HCT116 (cell line): Measurements from ENCODE around the gene ERBB2. TPM values are rescaled to one million over a fixed set of nuclear protein-coding genes. Genes with fewer than 3 reads are reported as not detected.

Experiments used
- ATAC-seq: fragments of 200-7000 bp; cut with Tn5 transposase; 2 replicates; pipeline ENCODE4 v1.9.1; 2020; ENCODE audit warnings: mild to moderate bottlenecking, moderate library complexity
- BruUV-seq: library from RNA; stranded (reverse); fragments of 400-500 nt; replicated peaks from 2 replicates; lab custom pipeline; 2021; lab: Mats Ljungman, UMichigan
- CTCF ChIA-PET: fragments of 300-600 bp; sonication (Branson Sonifier 250); formaldehyde crosslinking; loops from one replicate; lab custom pipeline; 2021; ENCODE audit warnings: antibody characterized with exemption; lab: Charles Lee
- POLR2A ChIA-PET: fragments of 300-600, 350-600 bp; sonication (Branson Sonifier 250); formaldehyde crosslinking; loops from one replicate; lab custom pipeline; 2021; ENCODE audit warnings: antibody characterized with exemption; lab: Charles Lee
- RAD21 ChIA-PET, 2 experiments: fragments of 300-600 bp; sonication (Branson Sonifier 250); formaldehyde crosslinking; loops; one replicate each; lab custom pipeline; 2023; ENCODE audit warnings: low total read pairs in 2 of 2; ENCODE audit not compliant: uncharacterized antibody in 2 of 2, unreplicated experiment in 2 of 2, low non-redundant PET in 1 of 2; lab: Charles Lee
- DNase-seq: peaks from one replicate; pipeline ENCODE4 v3.0.0-alpha.2; 2010; ENCODE audit warnings: low read depth, low spot score
- H2AFZ ChIP-seq: fragments of 200-600 bp; shearing (Covaris generic), sonication (generic); 2 replicates; pipeline ENCODE4 v1.6.1; 2017; ENCODE audit warnings: low read depth, mixed run types, mixed read lengths, antibody characterized with exemption, low read length; ENCODE audit not compliant: poor library complexity, severe bottlenecking
- H3K27ac ChIP-seq: 2 replicates; pipeline ENCODE4 v1.5.1; 2012; ENCODE audit warnings: low read depth, low read length
- H3K27me3 ChIP-seq: fragments of 200-600 bp; sonication (generic); 2 replicates; pipeline ENCODE4 v1.6.1; 2016; ENCODE audit warnings: mixed run types, low read length, mixed read lengths; ENCODE audit not compliant: insufficient read depth
- H3K36me3 ChIP-seq, 2 experiments: fragments of 200-500 bp in 1 of 2; fragments of 200-600 bp in 1 of 2; sonication (Bioruptor generic) in 1 of 2; sonication (generic) in 1 of 2; 2 replicates each; pipeline versions ENCODE4 v1.5.1 to v1.6.1; 2014 to 2016; ENCODE audit warnings: low read length in 2 of 2, inconsistent platforms in 1 of 2, mixed read lengths in 1 of 2, mixed run types in 1 of 2; ENCODE audit not compliant: insufficient read depth in 2 of 2, control insufficient read depth in 1 of 2
- H3K4me1 ChIP-seq, 2 experiments: fragments of 200-600 bp in 1 of 2; sonication (generic) in 1 of 2; 2 replicates each; pipeline versions ENCODE4 v1.5.1 to v1.6.1; 2012 to 2017; ENCODE audit warnings: low read length in 2 of 2, inconsistent platforms in 1 of 2, mild to moderate bottlenecking in 1 of 2, mixed read lengths in 1 of 2, mixed run types in 1 of 2, moderate library complexity in 1 of 2; ENCODE audit not compliant: insufficient read depth in 2 of 2, control insufficient read depth in 1 of 2
- H3K4me2 ChIP-seq: fragments of 200-600 bp; sonication (generic); 2 replicates; pipeline ENCODE4 v1.6.1; 2017; ENCODE audit warnings: mixed run types, low read length, mixed read lengths
- H3K4me3 ChIP-seq, 2 experiments: fragments of 200-600 bp in 1 of 2; sonication (generic) in 1 of 2; replicated peaks in 1 of 2; 2 replicates each; pipeline ENCODE4 v1.5.1; 2011 to 2016; ENCODE audit warnings: low read length in 2 of 2, control low read depth in 1 of 2, low read depth in 1 of 2, mild to moderate bottlenecking in 1 of 2, mixed read lengths in 1 of 2, mixed run types in 1 of 2
- H3K79me2 ChIP-seq: fragments of 200-600 bp; sonication (generic); 2 replicates; pipeline ENCODE4 v1.6.1; 2017; ENCODE audit warnings: mild to moderate bottlenecking, mixed run types, low read length, moderate library complexity, mixed read lengths; ENCODE audit not compliant: insufficient read depth
- H3K9ac ChIP-seq: fragments of 200-600 bp; sonication (generic); 2 replicates; pipeline ENCODE4 v1.6.1; 2016; ENCODE audit warnings: low read length, mixed read lengths
- H3K9me2 ChIP-seq: fragments of 200-600 bp; sonication (generic), shearing (Covaris generic); 2 replicates; pipeline ENCODE4 v1.6.1; 2017; ENCODE audit warnings: mixed run types, mild to moderate bottlenecking, moderate library complexity; ENCODE audit not compliant: insufficient read depth
- H3K9me3 ChIP-seq, 2 experiments: fragments of 200-500 bp in 1 of 2; fragments of 200-600 bp in 1 of 2; sonication (Bioruptor generic) in 1 of 2; sonication (generic) in 1 of 2; 2 replicates each; pipeline ENCODE4 v1.6.1; 2014 to 2017; ENCODE audit warnings: low read length in 2 of 2, mixed read lengths in 2 of 2, inconsistent platforms in 1 of 2, low read depth in 1 of 2, mild to moderate bottlenecking in 1 of 2, mixed run types in 1 of 2, moderate library complexity in 1 of 2; ENCODE audit not compliant: control insufficient read depth in 1 of 2, insufficient read depth in 1 of 2
- H4K20me1 ChIP-seq: fragments of 200-600 bp; sonication (generic), shearing (Covaris generic); 2 replicates; pipeline ENCODE4 v1.6.1; 2017; ENCODE audit warnings: mixed run types, mild to moderate bottlenecking, moderate library complexity; ENCODE audit not compliant: insufficient read depth
- EGR1 ChIP-seq: IDR thresholded peaks from 2 replicates; pipeline ENCODE4 v1.6.1; 2012; ENCODE audit warnings: low read depth
- ELF1 ChIP-seq: IDR thresholded peaks from 2 replicates; pipeline ENCODE4 v1.6.1; 2012; ENCODE audit warnings: low read depth, borderline replicate concordance
- EZH2 ChIP-seq: fragments of 200-600 bp; sonication (generic); IDR thresholded peaks from 2 replicates; pipeline ENCODE4 v1.6.1; 2017; ENCODE audit warnings: antibody characterized with exemption, mixed run types
- EZH2phosphoT487 ChIP-seq: fragments of 200-600 bp; IDR thresholded peaks from 2 replicates; pipeline ENCODE4 v1.6.1; 2018; ENCODE audit warnings: antibody characterized with exemption, borderline replicate concordance
- JUND ChIP-seq: IDR thresholded peaks from 2 replicates; pipeline ENCODE4 v1.6.1; 2012
- POLR2A ChIP-seq: IDR thresholded peaks from 2 replicates; pipeline ENCODE4 v1.7.0; 2011; ENCODE audit warnings: borderline replicate concordance; ENCODE audit not compliant: insufficient read depth, insufficient read length; ENCODE audit errors: extremely low read depth
- RAD21 ChIP-seq: IDR thresholded peaks from 2 replicates; pipeline ENCODE4 v1.6.1; 2012; ENCODE audit warnings: low read depth, mild to moderate bottlenecking
- SIN3A ChIP-seq: IDR thresholded peaks from 2 replicates; pipeline ENCODE4 v1.6.1; 2012; ENCODE audit warnings: low read depth
- SP1 ChIP-seq: IDR thresholded peaks from 2 replicates; pipeline ENCODE4 v1.6.1; 2012; ENCODE audit warnings: low read depth
- YY1 ChIP-seq: IDR thresholded peaks from 2 replicates; pipeline ENCODE4 v1.6.1; 2011; ENCODE audit warnings: low read length, low read depth, moderate library complexity, mild to moderate bottlenecking; ENCODE audit not compliant: insufficient replicate concordance; ENCODE audit errors: extremely low read depth
- intact Hi-C: fragments of 100-400 bp; cut with micrococcal nuclease; formaldehyde crosslinking; loops from 2 replicates; pipeline ENCODE4 v1.10.0; 2022
- total RNA-seq: library from RNA; stranded (reverse); gene quantifications from one replicate; pipeline ENCODE4 v1.2.1, GENCODE V29; 2021; ENCODE audit not compliant: unreplicated experiment
- TF ChIP-seq, protein P1 (sequence below): IDR thresholded peaks from 2 replicates; pipeline ENCODE4 v1.6.1; 2012; ENCODE audit warnings: low read depth
- TF ChIP-seq, protein P2 (sequence below): IDR thresholded peaks from 2 replicates; pipeline ENCODE4 v1.6.1; 2012

The ERBB2 gene
- total RNA-seq, 1 experiment from 2014 or later: 75.8 TPM

GRCh38 chr17:39701784-39702422, 2.0 kb downstream of the ERBB2 start:
- POLR2A ChIA-PET: no interaction called here
- Histone ChIP-seq H3K4me2 (peak overlapping the region; percentile 79), H3K9ac (0 out of 2 replicates have a peak overlapping the region, but pooled peaks have one; percentile 91), H3K9me3 (no peaks in the 10 kb centered on the region), H3K36me3 (no peaks in the 10 kb centered on the region), H3K27ac (no peak overlapping the region), H4K20me1 (no peaks in the 10 kb centered on the region), H3K9me2 (no peaks in the 10 kb centered on the region), H3K4me3 (no peak overlapping the region), H3K4me1 (peaks cover 40 to 65% of the 10 kb centered on the region in 2 experiments), H3K79me2 (peaks cover 64% of the 10 kb centered on the region), H2AFZ (no peak overlapping the region), H3K27me3 (no peaks in the 10 kb centered on the region)
- TF ChIP-seq EZH2phosphoT487 (no peak), SP1 (no peak), JUND (no peak), YY1 (no peak), EGR1 (no peak)
- CTCF ChIA-PET: no interaction called here
- intact Hi-C loops: no loop called here
- no peak for ATAC-seq
- BruUV-seq: no TSS peak
- no peak for DNase-seq
- RAD21 ChIA-PET: no interaction called here

GRCh38 chr17:39702901-39703893, 3.3 kb downstream of the ERBB2 start:
- DNase-seq (no peak), ATAC-seq (no peak)
- TF ChIP-seq, protein P1, sequence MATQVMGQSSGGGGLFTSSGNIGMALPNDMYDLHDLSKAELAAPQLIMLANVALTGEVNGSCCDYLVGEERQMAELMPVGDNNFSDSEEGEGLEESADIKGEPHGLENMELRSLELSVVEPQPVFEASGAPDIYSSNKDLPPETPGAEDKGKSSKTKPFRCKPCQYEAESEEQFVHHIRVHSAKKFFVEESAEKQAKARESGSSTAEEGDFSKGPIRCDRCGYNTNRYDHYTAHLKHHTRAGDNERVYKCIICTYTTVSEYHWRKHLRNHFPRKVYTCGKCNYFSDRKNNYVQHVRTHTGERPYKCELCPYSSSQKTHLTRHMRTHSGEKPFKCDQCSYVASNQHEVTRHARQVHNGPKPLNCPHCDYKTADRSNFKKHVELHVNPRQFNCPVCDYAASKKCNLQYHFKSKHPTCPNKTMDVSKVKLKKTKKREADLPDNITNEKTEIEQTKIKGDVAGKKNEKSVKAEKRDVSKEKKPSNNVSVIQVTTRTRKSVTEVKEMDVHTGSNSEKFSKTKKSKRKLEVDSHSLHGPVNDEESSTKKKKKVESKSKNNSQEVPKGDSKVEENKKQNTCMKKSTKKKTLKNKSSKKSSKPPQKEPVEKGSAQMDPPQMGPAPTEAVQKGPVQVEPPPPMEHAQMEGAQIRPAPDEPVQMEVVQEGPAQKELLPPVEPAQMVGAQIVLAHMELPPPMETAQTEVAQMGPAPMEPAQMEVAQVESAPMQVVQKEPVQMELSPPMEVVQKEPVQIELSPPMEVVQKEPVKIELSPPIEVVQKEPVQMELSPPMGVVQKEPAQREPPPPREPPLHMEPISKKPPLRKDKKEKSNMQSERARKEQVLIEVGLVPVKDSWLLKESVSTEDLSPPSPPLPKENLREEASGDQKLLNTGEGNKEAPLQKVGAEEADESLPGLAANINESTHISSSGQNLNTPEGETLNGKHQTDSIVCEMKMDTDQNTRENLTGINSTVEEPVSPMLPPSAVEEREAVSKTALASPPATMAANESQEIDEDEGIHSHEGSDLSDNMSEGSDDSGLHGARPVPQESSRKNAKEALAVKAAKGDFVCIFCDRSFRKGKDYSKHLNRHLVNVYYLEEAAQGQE: no peak
- TF ChIP-seq RAD21 (no peak), ELF1 (no peak), EZH2phosphoT487 (no peak), EZH2 (no peak), SIN3A (no peak), EGR1 (no peak), POLR2A (no peak)
- TF ChIP-seq, protein P2, sequence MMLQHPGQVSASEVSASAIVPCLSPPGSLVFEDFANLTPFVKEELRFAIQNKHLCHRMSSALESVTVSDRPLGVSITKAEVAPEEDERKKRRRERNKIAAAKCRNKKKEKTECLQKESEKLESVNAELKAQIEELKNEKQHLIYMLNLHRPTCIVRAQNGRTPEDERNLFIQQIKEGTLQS: no peak
- Histone ChIP-seq H3K4me3 (no peak overlapping the region), H3K36me3 (peaks cover 0 to 3% of the 10 kb centered on the region in 2 experiments; a peak in 1 of 4 replicates), H3K9ac (no peak overlapping the region), H3K4me1 (peaks cover 44 to 68% of the 10 kb centered on the region in 2 experiments), H3K4me2 (no peak overlapping the region), H3K9me3 (no peaks in the 10 kb centered on the region), H3K27ac (no peak overlapping the region), H3K9me2 (no peaks in the 10 kb centered on the region), H2AFZ (no peak overlapping the region), H4K20me1 (no peaks in the 10 kb centered on the region), H3K79me2 (peaks cover 64% of the 10 kb centered on the region), H3K27me3 (no peaks in the 10 kb centered on the region)
- no TSS peak for BruUV-seq
- POLR2A ChIA-PET: no interaction called here
- intact Hi-C loops: no loop called here
- RAD21 ChIA-PET: interaction anchor here in 1 of 2 experiments (0.6 kb wide), 1 partner anchor 88 kb away, joined by 3 read pairs; no protein-coding TSS in a partner anchor
- CTCF ChIA-PET: interaction anchor here (0.7 to 1.2 kb wide), 3 partner anchors 15 to 80 kb away, joined by 3 read pairs; partner anchors contain the start of gene MIEN1
